Adrenal gland (tissue), 5 donors: ENCODE measurements around the gene FKBP6.
"Not testable (repeated sequence)": the region's sequence is repeated elsewhere in the genome, so short reads cannot be mapped to it uniquely, and the experiment has no call there.

Experiments
- CTCF ChIP-seq, 6 experiments: fragments of 450-650 bp in 4 of 6; fragments of 200-600 bp in 2 of 6; sonication (generic) in 1 of 6; IDR thresholded peaks; 1 replicate in 5 of 6; 2 replicates in 1 of 6; pipeline versions ENCODE4 v1.5.1 to v1.8.0; 2016 to 2021; ENCODE audit warnings: antibody characterized with exemption in 6 of 6, mild to moderate bottlenecking in 2 of 6, moderate library complexity in 1 of 6
- POLR2A ChIP-seq, 2 donors: fragments of 450-650 bp; IDR thresholded peaks; one replicate each; pipeline ENCODE4 v1.6.1; 2017; ENCODE audit warnings: antibody characterized with exemption in 2 of 2, mild to moderate bottlenecking in 2 of 2, moderate library complexity in 1 of 2
- donor health status: DM: no; HTN: no; CAD: no.

GRCh38 chr7:73319541-73319940, 8.4 kb upstream of the FKBP6 start:
- not testable (repeated sequence) for TF ChIP-seq CTCF, POLR2A (IDR thresholded peaks at IDR 0.05)
